ENCODE results near the gene MYO18B.

DNA sequence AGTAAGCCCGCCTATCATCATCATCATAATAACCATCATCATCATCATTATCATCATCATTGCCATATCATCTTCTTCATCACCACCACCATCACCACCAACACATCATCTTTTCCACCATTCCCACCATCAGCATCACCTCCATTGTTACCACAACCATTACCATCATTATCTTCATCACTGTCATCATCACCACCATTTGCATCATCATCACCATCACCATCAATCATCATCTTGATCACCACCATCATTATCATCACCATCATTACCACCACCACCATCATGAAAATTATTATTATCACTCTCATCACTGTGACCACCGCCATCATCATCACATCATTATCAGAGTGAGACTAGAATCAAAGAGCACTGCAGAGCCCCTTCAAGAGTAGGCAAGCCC lies 227.9 kb downstream of the MYO18B start:
- TF ChIP-seq POLR2AphosphoS5 (IDR thresholded peaks at IDR 0.05; ENCODE audit: low read depth, low read length) (no peak), POLR2A (IDR thresholded peaks at IDR 0.05; ENCODE audit: low read depth, low read length) (no peak), POU2F2 (IDR thresholded peaks at IDR 0.05; ENCODE audit: low read depth, low read length) (no peak), SPI1 (IDR thresholded peaks at IDR 0.05; ENCODE audit: low read depth, low read length) (no peak), PAX5 (IDR thresholded peaks at IDR 0.05; ENCODE audit: insufficient read depth, low read length, severe bottlenecking) (no peak)
